H9 (cell line): ENCODE measurements around the gene MMP25. TPM values are rescaled to one million over a fixed set of nuclear protein-coding genes. Genes with fewer than 3 reads are reported as not detected.

Experiments used
- DNase-seq: peaks from one replicate; pipeline ENCODE4 v3.0.0-alpha.2; 2017
- H2AFZ ChIP-seq: one replicate; pipeline ENCODE4 v1.6.1; 2013; ENCODE audit warnings: mild to moderate bottlenecking, low read length, control low read depth, moderate library complexity
- H2AK5ac ChIP-seq: 2 replicates; pipeline ENCODE4 v1.6.1; 2013; ENCODE audit warnings: low read length, control low read depth, mixed read lengths; ENCODE audit not compliant: insufficient read length
- H2BK120ac ChIP-seq: one replicate; pipeline ENCODE4 v1.6.1; 2013; ENCODE audit warnings: low read depth, mild to moderate bottlenecking, low read length, control low read depth, inconsistent platforms; ENCODE audit not compliant: poor library complexity, severe bottlenecking
- H2BK12ac ChIP-seq: 2 replicates; pipeline ENCODE4 v1.6.1; 2013; ENCODE audit warnings: low read length, control low read depth, mixed read lengths, low read depth; ENCODE audit not compliant: insufficient read length
- H2BK15ac ChIP-seq: 2 replicates; pipeline ENCODE4 v1.6.1; 2013; ENCODE audit warnings: low read depth, low read length, control low read depth
- H2BK20ac ChIP-seq: one replicate; pipeline ENCODE4 v1.6.1; 2013; ENCODE audit warnings: low read depth, mild to moderate bottlenecking, low read length, control low read depth, inconsistent platforms; ENCODE audit not compliant: poor library complexity, severe bottlenecking
- H2BK5ac ChIP-seq: 2 replicates; pipeline ENCODE4 v1.6.1; 2013; ENCODE audit warnings: low read length, control low read depth, mixed read lengths; ENCODE audit not compliant: insufficient read length
- H3K14ac ChIP-seq: 2 replicates; pipeline ENCODE4 v1.6.1; 2013; ENCODE audit warnings: low read length, control low read depth; ENCODE audit not compliant: insufficient read depth
- H3K18ac ChIP-seq: 2 replicates; pipeline ENCODE4 v1.6.1; 2013; ENCODE audit warnings: low read depth, mild to moderate bottlenecking, mixed read lengths, low read length, control low read depth; ENCODE audit not compliant: insufficient read length
- H3K23ac ChIP-seq: 2 replicates; pipeline ENCODE4 v1.6.1; 2013; ENCODE audit warnings: low read length, control low read depth, mixed read lengths, low read depth; ENCODE audit not compliant: insufficient read length
- H3K23me2 ChIP-seq: 2 replicates; pipeline ENCODE4 v1.6.1; 2013; ENCODE audit warnings: low read depth, mild to moderate bottlenecking, mixed read lengths, low read length, control low read depth; ENCODE audit not compliant: insufficient read length, poor library complexity, severe bottlenecking
- H3K27ac ChIP-seq: 2 replicates; pipeline ENCODE4 v1.5.1; 2013; ENCODE audit warnings: low read length, control low read depth, mixed read lengths, low read depth; ENCODE audit not compliant: insufficient read length
- H3K27me3 ChIP-seq: 2 replicates; pipeline ENCODE4 v1.6.1; 2013; ENCODE audit warnings: low read length, control low read depth, inconsistent platforms; ENCODE audit not compliant: insufficient read depth
- H3K4ac ChIP-seq: 2 replicates; pipeline ENCODE4 v1.6.1; 2013; ENCODE audit warnings: low read depth, mild to moderate bottlenecking, control low read depth, inconsistent platforms, low read length, moderate library complexity
- H3K4me1 ChIP-seq: 2 replicates; pipeline ENCODE4 v1.6.1; 2013; ENCODE audit warnings: low read length, control low read depth, inconsistent platforms; ENCODE audit not compliant: insufficient read depth
- H3K4me2 ChIP-seq: 2 replicates; pipeline ENCODE4 v1.6.1; 2013; ENCODE audit warnings: low read length, control low read depth, mixed read lengths; ENCODE audit not compliant: insufficient read length, insufficient read depth
- H3K56ac ChIP-seq: 2 replicates; pipeline ENCODE4 v1.6.1; 2013; ENCODE audit warnings: low read depth, mild to moderate bottlenecking, mixed read lengths, low read length, control low read depth; ENCODE audit not compliant: insufficient read length
- H3K79me1 ChIP-seq: 2 replicates; pipeline ENCODE4 v1.6.1; 2013; ENCODE audit warnings: low read depth, mild to moderate bottlenecking, moderate library complexity, low read length, control low read depth, inconsistent platforms; ENCODE audit not compliant: insufficient read depth, poor library complexity, severe bottlenecking
- H3K79me2 ChIP-seq: 2 replicates; pipeline ENCODE4 v1.6.1; 2013; ENCODE audit warnings: low read length, control low read depth, inconsistent platforms; ENCODE audit not compliant: insufficient read depth
- H3K9ac ChIP-seq: 2 replicates; pipeline ENCODE4 v1.6.1; 2013; ENCODE audit warnings: low read length, control low read depth, mixed read lengths; ENCODE audit not compliant: insufficient read length; ENCODE audit errors: extremely low read depth
- H3K9me3 ChIP-seq: one replicate; pipeline ENCODE4 v1.6.1; 2013; ENCODE audit warnings: low read depth, low read length, inconsistent platforms; ENCODE audit not compliant: control insufficient read depth
- H3T11ph ChIP-seq: one replicate; pipeline ENCODE4 v1.6.1; 2013; ENCODE audit warnings: mild to moderate bottlenecking, low read length, control low read depth, inconsistent platforms
- H4K20me1 ChIP-seq: one replicate; pipeline ENCODE4 v1.6.1; 2013; ENCODE audit not compliant: control insufficient read depth, insufficient read length, insufficient read depth
- H4K5ac ChIP-seq: 2 replicates; pipeline ENCODE4 v1.6.1; 2013; ENCODE audit warnings: low read depth, mild to moderate bottlenecking, mixed read lengths, low read length, control low read depth; ENCODE audit not compliant: insufficient read length
- H4K8ac ChIP-seq: replicated peaks from 2 replicates; pipeline ENCODE4 v1.6.1; 2013; ENCODE audit warnings: low read length, control low read depth, mixed read lengths, low read depth; ENCODE audit not compliant: insufficient read length
- H4K91ac ChIP-seq: 2 replicates; pipeline ENCODE4 v1.6.1; 2013; ENCODE audit warnings: low read depth, mild to moderate bottlenecking, moderate library complexity, mixed read lengths, low read length, control low read depth; ENCODE audit not compliant: insufficient read length
- H3K27ac Mint-ChIP-seq, 3 experiments: 2 replicates in 2 of 3; 3 replicates in 1 of 3; pipeline ENCODE4 v1.8.0; 2020 to 2021; ENCODE audit warnings: mixed read lengths in 3 of 3, mild to moderate bottlenecking in 1 of 3, moderate library complexity in 1 of 3
- H3K27me3 Mint-ChIP-seq: 2 replicates; pipeline ENCODE4 v1.8.0; 2021; ENCODE audit warnings: low read depth, mild to moderate bottlenecking, moderate library complexity, mixed read lengths
- H3K36me3 Mint-ChIP-seq, 3 experiments: 2 replicates in 2 of 3; 3 replicates in 1 of 3; pipeline ENCODE4 v1.8.0; 2020 to 2021; ENCODE audit warnings: low read depth in 3 of 3, mixed read lengths in 3 of 3; ENCODE audit not compliant: insufficient read depth in 1 of 3
- H3K4me1 Mint-ChIP-seq, 2 experiments: 2 replicates each; pipeline ENCODE4 v1.8.0; 2020; ENCODE audit warnings: mixed read lengths in 2 of 2
- H3K4me3 Mint-ChIP-seq, 2 experiments: 2 replicates in 1 of 2; 3 replicates in 1 of 2; pipeline ENCODE4 v1.8.0; 2020 to 2021; ENCODE audit warnings: mild to moderate bottlenecking in 2 of 2, mixed read lengths in 2 of 2, moderate library complexity in 1 of 2
- H3K9me3 Mint-ChIP-seq, 2 experiments: 2 replicates in 1 of 2; 3 replicates in 1 of 2; pipeline ENCODE4 v1.8.0; 2020; ENCODE audit warnings: mild to moderate bottlenecking in 2 of 2, mixed read lengths in 2 of 2, moderate library complexity in 1 of 2
- CTCF ChIP-seq: fragments of 200-600 bp; sonication (generic); conservative IDR thresholded peaks from 3 replicates; pipeline ENCODE4 v1.8.0; 2021; ENCODE audit warnings: antibody characterized with exemption, mild to moderate bottlenecking
- WGBS: extraction: QIAGEN DNeasy Blood & Tissue Kit; methylation state at CpG from one replicate; pipeline ENCODE4 v1.1.7; 2013; ENCODE audit warnings: missing lambda C conversion rate, low lambda C conversion rate, mixed read lengths; ENCODE audit not compliant: insufficient read length; ENCODE audit errors: extremely low coverage; 5-methylcytosine and 5-hydroxymethylcytosine counted together
- total RNA-seq: library from RNA; stranded (reverse); gene quantifications from 2 replicates; pipeline ENCODE4 v1.2.1, GENCODE V29; 2021

Gene MMP25
- total RNA-seq, 1 experiment from 2014 or later: 13.5 TPM

GRCh38 chr16:3062553-3062952 lies 16.2 kb downstream of the MMP25 start:
- Histone ChIP-seq H3K9ac (no peak overlapping the region), H3K27ac (no peak overlapping the region), H2BK12ac (no peak overlapping the region), H2BK20ac (no peak overlapping the region), H4K8ac (no peak overlapping the region), H3K14ac (no peak overlapping the region), H3K56ac (no peak overlapping the region), H3T11ph (no peak overlapping the region), H3K79me1 (no peaks in the 10 kb centered on the region), H3K9me3 (no peaks in the 10 kb centered on the region), H3K23me2 (peaks cover 14% of the 10 kb centered on the region), H4K91ac (no peak overlapping the region), H2AK5ac (no peak overlapping the region), H2BK15ac (no peak overlapping the region), H2BK120ac (no peak overlapping the region), H2AFZ (no peak overlapping the region), H3K4me1 (no peaks in the 10 kb centered on the region), H3K79me2 (no peaks in the 10 kb centered on the region), H3K23ac (no peak overlapping the region), H3K27me3 (no peaks in the 10 kb centered on the region), H3K18ac (no peak overlapping the region), H3K4me2 (no peak overlapping the region), H4K5ac (no peak overlapping the region), H2BK5ac (no peak overlapping the region), H4K20me1 (no peaks in the 10 kb centered on the region), H3K4ac (no peak overlapping the region)
- Mint-ChIP-seq H3K4me1 (peaks cover 24 to 29% of the 10 kb centered on the region in 2 experiments), H3K36me3 (peaks cover 0 to 1% (median 0%) of the 10 kb centered on the region in 3 experiments; a peak in 3 of 7 replicates), H3K4me3 (no peak overlapping the region), H3K27ac (no peak overlapping the region), H3K9me3 (no peaks in the 10 kb centered on the region; a peak in 1 of 5 replicates), H3K27me3 (peaks cover 19% of the 10 kb centered on the region)
- TF ChIP-seq CTCF: no peak
- no peak for DNase-seq
- WGBS: no CpG with 5 or more reads among the region's 6 CpGs
